Lower lobe of right lung (tissue), 2 donors: ENCODE results near the gene RAB10. TPM values are rescaled to one million over a fixed set of nuclear protein-coding genes. Genes with fewer than 3 reads are reported as not detected.
A peak's percentile ranks its signal among the peaks of the same experiment; 100 is the strongest.

Experiments used
- ATAC-seq, 2 donors: fragments of 200-7000 bp; cut with Tn5 transposase; one replicate each; pipeline ENCODE4 v1.9.1; 2020 to 2022; ENCODE audit warnings: mild to moderate bottlenecking in 2 of 2, moderate library complexity in 2 of 2
- DNase-seq: peaks from one replicate; pipeline ENCODE4 v3.0.0-alpha.2; 2020
- H3K27ac ChIP-seq: fragments of 200-600 bp; one replicate; pipeline ENCODE4 v1.8.0; 2022
- H3K27me3 ChIP-seq: fragments of 200-600 bp; one replicate; pipeline ENCODE4 v1.8.0; 2022; ENCODE audit warnings: low read depth
- H3K36me3 ChIP-seq: fragments of 200-600 bp; one replicate; pipeline ENCODE4 v1.8.0; 2022; ENCODE audit warnings: mild to moderate bottlenecking
- H3K4me1 ChIP-seq: fragments of 200-600 bp; one replicate; pipeline ENCODE4 v1.8.0; 2022
- H3K4me3 ChIP-seq: fragments of 200-600 bp; one replicate; pipeline ENCODE4 v1.8.0; 2022; ENCODE audit warnings: mild to moderate bottlenecking
- H3K9me3 ChIP-seq: fragments of 200-600 bp; one replicate; pipeline ENCODE4 v1.8.0; 2022
- CTCF ChIP-seq: fragments of 200-600 bp; IDR thresholded peaks from one replicate; pipeline ENCODE4 v1.8.0; 2022; ENCODE audit warnings: antibody characterized with exemption, mild to moderate bottlenecking
- intact Hi-C: fragments of 100-400 bp; cut with DNase I; formaldehyde crosslinking; loops from one replicate; pipeline ENCODE4 v1.11.0; 2022
- total RNA-seq: library from RNA; stranded (reverse); fragmentation: NEBNext Ultra II Directional; extraction: Animal tissue kit (Norgen Biotek cat#: 25700); gene quantifications from one replicate; pipeline ENCODE4 v1.2.1, GENCODE V29; 2021
- donor health status: DM: no; HTN: yes; CAD: no; lungs with severe emphysema.

The RAB10 gene
- total RNA-seq, 1 donor from 2014 or later, result 113 TPM

- no peaks in the 10 kb centered on the region for H3K36me3 ChIP-seq
- H3K4me3 ChIP-seq, result no peak overlapping the region
- TF ChIP-seq CTCF, result no peak
- H3K4me1 ChIP-seq, result peaks cover 36% of the 10 kb centered on the region
- intact Hi-C loops, result no loop called here
- no peaks in the 10 kb centered on the region for H3K9me3 ChIP-seq
- no peaks in the 10 kb centered on the region for H3K27me3 ChIP-seq
- DNase-seq (peak; percentile 85), ATAC-seq (peak; percentile 82 to 84)
- H3K27ac ChIP-seq, result peak overlapping the region; percentile 75
Observed at GRCh38 chr2:26001743-26002351, 32.0 kb upstream of the RAB10 start.

- peaks cover 36% of the 10 kb centered on the region for H3K4me1 ChIP-seq
- H3K9me3 ChIP-seq, result no peaks in the 10 kb centered on the region
- DNase-seq (peak; percentile 62), ATAC-seq (peak; percentile 58 to 73)
- H3K4me3 ChIP-seq, result no peak overlapping the region
- no peaks in the 10 kb centered on the region for H3K36me3 ChIP-seq
- H3K27me3 ChIP-seq, result no peaks in the 10 kb centered on the region
- TF ChIP-seq CTCF, result no peak
- H3K27ac ChIP-seq, result peak overlapping the region; percentile 75
- intact Hi-C loops, result no loop called here
Observed at GRCh38 chr2:26002632-26003310, 31.1 kb upstream of the RAB10 start.

- Histone ChIP-seq H3K4me3 (no peak overlapping the region), H3K4me1 (peaks cover 38% of the 10 kb centered on the region), H3K27me3 (no peaks in the 10 kb centered on the region), H3K27ac (peak overlapping the region; percentile 18), H3K36me3 (no peaks in the 10 kb centered on the region), H3K9me3 (no peaks in the 10 kb centered on the region)
- ATAC-seq, result no peak
- no peak for TF ChIP-seq CTCF
- intact Hi-C loops, result no loop called here
- no peak for DNase-seq
Observed at GRCh38 chr2:26008095-26008494, 25.8 kb upstream of the RAB10 start.

GRCh38 chr2:26008851-26009566 lies 24.9 kb upstream of the RAB10 start:
- Histone ChIP-seq H3K36me3 (no peaks in the 10 kb centered on the region), H3K27ac (peak overlapping the region; percentile 53), H3K4me3 (no peak overlapping the region), H3K9me3 (no peaks in the 10 kb centered on the region), H3K4me1 (peaks cover 40% of the 10 kb centered on the region), H3K27me3 (no peaks in the 10 kb centered on the region)
- peak; percentile 46 to 91 for ATAC-seq
- intact Hi-C loops, result no loop called here
- TF ChIP-seq CTCF, result no peak
- peak; percentile 82 for DNase-seq

- H3K9me3 ChIP-seq, result no peaks in the 10 kb centered on the region
- H3K36me3 ChIP-seq, result no peaks in the 10 kb centered on the region
- DNase-seq (no peak), ATAC-seq (no peak)
- no peak overlapping the region for H3K4me3 ChIP-seq
- no peak overlapping the region for H3K27ac ChIP-seq
- no peak for TF ChIP-seq CTCF
- peaks cover 40% of the 10 kb centered on the region for H3K4me1 ChIP-seq
- no peaks in the 10 kb centered on the region for H3K27me3 ChIP-seq
- intact Hi-C loops, result no loop called here
Observed at GRCh38 chr2:26009567-26009963, 24.3 kb upstream of the RAB10 start.
